Head of caudate nucleus (tissue), 42 donors: ENCODE results near the gene ERICH6.
A peak's percentile ranks its signal among the peaks of the same experiment; 100 is the strongest.

ENCODE experiments used
- DNase-seq, 42 donors: peaks; one replicate each; pipeline versions ENCODE4 v3.0.0 to v3.0.0-alpha.2; 2020 to 2021; ENCODE audit warnings: mixed read lengths in 7 of 42
- intact Hi-C: fragments of 100-400 bp; cut with DNase I; formaldehyde crosslinking; loops from one replicate; pipeline ENCODE4 v1.15.0; 2022

The ERICH6 gene

GRCh38 chr3:150738688-150739087, 35.0 kb upstream of the ERICH6 start:
- intact Hi-C loops, result no loop called here
- DNase-seq, result peak in 1 of 42 donors; percentile 27

GRCh38 chr3:150737874-150738679, 34.4 kb upstream of the ERICH6 start:
- DNase-seq, result no peak
- intact Hi-C loops, result no loop called here

DNA sequence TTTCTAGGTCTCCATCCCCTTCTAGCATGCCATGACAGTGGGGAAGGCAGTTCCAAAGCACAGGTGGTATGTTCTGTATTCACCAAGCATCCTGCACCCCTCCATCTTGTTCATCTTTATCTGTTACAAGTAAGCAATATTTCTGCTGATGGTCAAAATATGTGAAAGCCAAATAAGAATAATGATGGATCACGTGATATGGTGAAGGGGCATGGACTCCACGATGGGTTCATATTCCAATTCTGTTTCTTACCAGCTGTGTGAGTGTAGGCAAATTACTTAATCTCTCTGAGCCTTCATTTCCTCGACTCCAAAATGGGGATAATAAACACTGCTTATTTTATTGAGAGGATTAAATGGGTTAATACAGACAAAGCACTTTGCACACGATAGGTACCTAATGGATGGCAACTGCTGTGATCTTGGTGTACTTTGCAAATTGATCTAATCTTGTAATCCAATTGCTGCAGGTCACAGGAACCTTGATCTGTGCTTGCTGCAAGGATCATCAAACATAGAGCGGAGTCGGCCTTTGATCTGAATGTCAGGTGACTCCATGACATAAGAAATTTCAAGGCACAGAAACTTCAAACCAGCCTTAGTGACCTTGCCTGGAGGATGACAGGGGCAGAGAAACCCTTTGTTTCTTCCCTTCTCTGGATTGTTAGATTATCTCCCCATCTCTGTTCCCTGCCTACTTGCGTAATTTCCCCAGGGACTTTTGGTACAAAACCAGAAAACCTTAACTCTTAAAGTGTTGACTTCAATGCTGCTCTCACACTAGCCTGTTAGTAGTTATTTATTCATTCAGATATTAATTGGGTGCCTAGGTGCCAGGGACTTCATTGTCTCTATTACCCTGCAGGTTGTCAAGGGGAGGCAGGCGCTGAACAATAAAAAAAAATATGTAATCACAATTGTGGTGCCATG, 33.4 kb upstream of the ERICH6 start:
- no peak for DNase-seq
- intact Hi-C loops, result no loop called here

GRCh38 chr3:150736316-150736719, 32.6 kb upstream of the ERICH6 start:
- intact Hi-C loops, result no loop called here
- DNase-seq, result peak in 1 of 42 donors; percentile 12

- intact Hi-C loops, result no loop called here
- DNase-seq, result no peak
Measured at GRCh38 chr3:150734795-150735119, 31.0 kb upstream of the ERICH6 start.

DNA sequence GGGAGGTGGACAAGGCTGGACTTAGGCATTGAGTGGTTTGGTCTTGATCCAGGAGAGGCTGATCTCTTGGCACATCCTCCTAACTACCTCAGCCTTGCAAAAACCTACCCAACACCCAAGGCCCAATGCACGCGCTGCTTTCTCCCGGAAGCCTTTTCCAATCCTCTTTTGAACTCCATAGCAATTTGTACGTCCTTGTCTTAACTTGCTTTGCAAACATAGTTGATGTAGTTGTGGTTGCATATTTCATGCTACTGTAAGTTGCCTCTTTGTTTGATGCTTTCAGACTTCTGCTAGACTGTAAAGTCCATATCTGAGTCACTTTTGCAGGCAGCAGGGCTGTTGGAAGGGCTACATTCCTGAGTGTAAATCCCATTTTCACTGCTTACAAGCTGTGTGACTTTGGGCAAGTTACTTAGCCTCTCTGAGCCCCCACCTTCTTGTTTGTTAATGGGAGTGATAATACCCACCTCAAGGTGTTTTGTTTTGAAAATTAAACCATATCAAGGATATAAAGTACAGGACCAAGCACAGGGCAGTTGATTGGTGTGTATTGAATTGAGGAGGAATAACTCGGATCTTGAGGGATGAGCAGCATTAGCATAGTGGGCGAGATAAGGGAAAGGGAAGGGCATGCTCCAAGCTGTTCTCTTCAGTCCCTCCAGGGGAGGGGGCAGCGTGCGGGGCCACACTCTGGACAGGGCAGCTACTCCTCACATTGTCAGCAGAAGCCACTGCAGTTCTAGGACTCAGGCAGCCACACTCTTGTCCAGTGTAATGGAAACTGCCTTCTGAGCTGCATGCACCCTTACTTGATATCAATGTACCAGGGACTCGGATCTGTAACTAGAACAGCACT, 30.4 kb upstream of the ERICH6 start:
- DNase-seq, result no peak
- intact Hi-C loops, result no loop called here

- intact Hi-C loops, result no loop called here
- DNase-seq, result no peak
Measured at GRCh38 chr3:150733373-150733935, 29.7 kb upstream of the ERICH6 start.

GRCh38 chr3:150729682-150730360, 26.1 kb upstream of the ERICH6 start:
- intact Hi-C loops, result no loop called here
- DNase-seq, result peak in 1 of 42 donors; percentile 18

DNA sequence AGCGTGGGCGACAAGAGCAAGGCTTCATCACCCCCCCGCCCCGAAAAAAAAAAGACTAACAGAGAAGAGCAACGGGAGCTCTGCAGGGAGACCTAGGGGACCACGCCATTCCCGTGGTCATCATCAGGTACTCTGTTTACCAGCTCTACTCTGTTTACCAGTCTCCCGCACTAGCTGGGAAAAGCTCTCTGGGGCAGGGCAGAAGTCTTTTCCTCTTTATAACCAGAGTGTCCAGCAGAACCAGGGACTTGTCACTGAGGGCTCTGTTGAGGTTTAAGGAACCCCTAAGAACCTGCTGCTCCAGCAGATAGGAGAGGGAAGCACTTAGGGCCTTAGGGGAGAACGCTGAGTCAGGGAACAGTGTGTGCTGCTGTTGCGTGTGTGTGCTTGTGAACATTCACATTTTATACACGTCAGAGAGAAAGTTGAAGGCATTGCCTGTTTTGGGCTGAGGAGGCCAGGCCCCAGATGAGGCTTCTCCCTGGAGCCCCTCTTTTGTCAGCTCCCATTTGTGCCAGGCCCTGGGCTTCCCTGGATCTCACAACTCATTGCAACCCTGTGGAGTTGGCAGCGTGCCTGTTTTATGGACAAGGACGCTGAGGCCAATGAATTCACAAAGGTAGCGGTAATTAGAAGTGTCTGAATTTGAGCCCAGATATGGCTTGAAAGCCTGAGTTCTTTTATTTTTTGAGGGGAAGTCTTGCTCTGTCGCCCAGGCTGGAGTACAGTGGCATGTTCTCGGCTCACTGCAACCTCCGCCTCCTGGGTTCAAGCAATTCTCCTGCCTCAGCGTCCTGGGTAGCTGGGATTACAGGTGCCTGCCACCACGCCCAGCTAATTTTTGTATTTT, 24.2 kb upstream of the ERICH6 start:
- intact Hi-C loops, result no loop called here
- DNase-seq, result peak in 1 of 42 donors; percentile 22

DNA sequence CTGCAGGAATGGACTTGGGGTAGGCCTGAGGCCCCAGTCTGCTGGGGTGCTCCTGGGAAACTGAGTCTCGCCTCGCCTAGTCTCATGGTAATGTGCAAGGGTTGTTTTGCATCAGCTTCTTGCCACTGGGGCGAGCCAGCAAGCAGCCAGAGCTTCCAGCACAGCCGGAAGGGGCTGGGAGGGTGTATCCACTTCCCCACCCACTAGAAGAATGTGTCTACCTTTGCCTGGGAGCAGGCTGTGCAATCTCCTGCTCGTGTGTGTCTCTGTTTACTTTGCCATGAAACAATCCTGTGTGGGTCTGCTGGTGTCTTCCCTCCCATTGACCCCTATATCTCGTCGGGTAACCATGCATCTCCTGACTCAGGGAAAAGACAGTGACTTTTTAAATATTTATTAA, 21.8 kb upstream of the ERICH6 start:
- intact Hi-C loops, result no loop called here

GRCh38 chr3:150723946-150724345, 20.2 kb upstream of the ERICH6 start:
- intact Hi-C loops, result loop anchor here (5.0 kb wide), 1 partner anchor 138 kb away; no protein-coding TSS in a partner anchor
- DNase-seq, result no peak

More for the DNA sequence above, 21.8 kb upstream of the ERICH6 start:
- DNase-seq, result no peak

- peak in 1 of 42 donors; percentile 35 for DNase-seq
- intact Hi-C loops, result loop anchor here (5.0 kb wide), 1 partner anchor 140 kb away; no protein-coding TSS in a partner anchor
Measured at GRCh38 chr3:150722267-150722666, 18.5 kb upstream of the ERICH6 start.

- intact Hi-C loops, result loop anchor here (2.0 to 5.0 kb wide), 2 partner anchors 141 to 425 kb away; no protein-coding TSS in a partner anchor
- DNase-seq, result peak in 3 of 42 donors; percentile 26 to 66 (median 28)
Measured at GRCh38 chr3:150721285-150722130, 17.8 kb upstream of the ERICH6 start.

- intact Hi-C loops, result loop anchor here (2.0 to 5.0 kb wide), 2 partner anchors 142 to 426 kb away; no protein-coding TSS in a partner anchor
- peak in 10 of 42 donors; percentile 10 to 63 (median 50) for DNase-seq
Measured at GRCh38 chr3:150720444-150720843, 16.7 kb upstream of the ERICH6 start.

GRCh38 chr3:150710097-150710496, 6.4 kb upstream of the ERICH6 start:
- intact Hi-C loops, result no loop called here
- DNase-seq, result no peak

GRCh38 chr3:150703299-150703755, 393 bp downstream of the ERICH6 start:
- intact Hi-C loops, result loop anchor here (10.0 kb wide), 1 partner anchor 61 kb away; the partner anchor contains the start of gene SIAH2

More at GRCh38 chr3:150703299-150703755, 393 bp downstream of the ERICH6 start:
- DNase-seq, result peak in 34 of 42 donors; percentile 13 to 66 (median 44)
